ENCODE results near the gene TBPL2.
"Not testable (repeated sequence)": the region's sequence is repeated elsewhere in the genome, so short reads cannot be mapped to it uniquely, and the experiment has no call there.

The TBPL2 gene

DNA sequence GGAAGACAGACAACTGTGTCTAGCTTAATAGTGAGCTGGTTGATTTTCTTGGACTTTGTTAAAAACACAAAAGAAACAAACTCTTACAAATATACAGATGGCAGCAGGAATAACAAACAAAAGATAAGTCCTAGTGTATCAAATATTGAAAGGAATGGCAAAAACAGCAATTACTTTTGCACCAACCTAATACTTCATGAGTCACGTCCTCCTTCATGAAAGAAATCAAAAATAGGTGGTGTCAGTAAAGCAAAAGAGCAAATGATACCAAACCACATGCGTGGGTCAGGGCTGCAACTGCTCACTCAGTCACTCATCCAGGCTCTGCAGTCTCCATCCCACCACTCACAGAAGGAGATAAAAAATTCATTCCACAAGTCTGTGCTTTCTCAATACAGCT lies 40.6 kb downstream of the TBPL2 start:
- DNase-seq = no peak

GRCh38 chr14:55399183-55399582 lies 41.2 kb downstream of the TBPL2 start:
- no peak for DNase-seq

GRCh38 chr14:55398679-55399078 lies 41.7 kb downstream of the TBPL2 start:
- DNase-seq = no peak

GRCh38 chr14:55389330-55389729 lies 51.1 kb downstream of the TBPL2 start:
- DNase-seq = no peak

GRCh38 chr14:55388160-55388559 lies 52.3 kb downstream of the TBPL2 start:
- DNase-seq = no peak

- no peak for DNase-seq
Measured at GRCh38 chr14:55387121-55387520, 53.3 kb downstream of the TBPL2 start.

DNA sequence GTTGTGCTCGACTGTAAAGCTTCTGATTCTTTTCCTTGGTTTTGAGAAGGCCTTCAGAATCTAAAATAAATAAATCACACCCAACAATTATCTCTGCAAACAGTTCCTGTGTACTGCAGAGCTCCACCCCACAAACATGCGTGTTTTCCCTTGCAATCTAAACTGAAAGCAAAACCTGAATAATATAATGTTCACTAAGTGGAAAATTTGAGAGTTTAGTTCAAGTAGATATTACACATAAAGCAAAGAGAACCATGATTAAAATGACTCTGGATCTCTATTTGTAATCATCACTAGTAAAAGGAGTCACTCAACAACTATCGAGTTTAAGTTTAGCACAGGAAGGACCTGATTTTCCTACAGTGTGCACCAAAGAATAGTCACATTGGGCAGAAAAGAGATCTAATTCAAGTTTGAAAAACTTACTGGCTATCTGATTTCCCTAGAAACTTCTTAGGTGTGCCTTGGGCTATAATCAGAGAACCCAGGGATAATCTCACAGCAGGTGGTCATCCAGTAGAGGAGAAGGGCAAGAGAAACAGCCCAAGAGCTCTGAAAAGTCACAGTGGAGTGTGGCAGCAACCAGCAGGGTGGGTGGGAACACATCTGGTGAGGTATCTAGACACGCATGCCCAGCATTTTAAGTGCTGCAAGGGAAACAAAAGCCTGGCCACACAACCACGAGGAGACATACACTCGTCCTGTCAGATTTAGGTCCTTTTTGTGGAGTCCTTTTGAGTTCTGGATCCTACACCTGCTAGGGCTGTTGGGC lies 54.2 kb downstream of the TBPL2 start:
- DNase-seq = no peak

GRCh38 chr14:55384536-55384935 lies 55.9 kb downstream of the TBPL2 start:
- DNase-seq = no peak

GRCh38 chr14:55383541-55384140 lies 56.8 kb downstream of the TBPL2 start:
- DNase-seq = no peak

DNA sequence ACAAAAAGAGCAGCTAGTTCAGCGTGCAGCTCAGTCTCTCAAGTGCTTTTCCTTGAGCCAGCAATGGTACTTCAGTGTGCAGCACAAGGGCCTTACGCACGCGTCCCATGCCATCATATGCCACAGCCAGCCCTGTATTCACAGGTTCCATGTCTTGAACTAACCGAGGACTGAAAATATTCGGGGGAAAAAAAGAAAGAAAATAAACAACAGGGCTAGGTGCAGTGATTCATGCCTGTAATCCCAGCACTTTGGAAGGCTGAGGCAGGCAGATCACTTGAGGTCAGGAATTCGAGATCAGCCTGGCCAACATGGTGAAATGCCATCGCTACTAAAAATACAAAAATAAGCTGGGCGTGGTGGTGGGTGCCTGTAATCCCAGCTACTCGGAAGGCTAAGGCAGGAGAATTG lies 57.4 kb downstream of the TBPL2 start:
- DNase-seq = not testable (repeated sequence)

DNA sequence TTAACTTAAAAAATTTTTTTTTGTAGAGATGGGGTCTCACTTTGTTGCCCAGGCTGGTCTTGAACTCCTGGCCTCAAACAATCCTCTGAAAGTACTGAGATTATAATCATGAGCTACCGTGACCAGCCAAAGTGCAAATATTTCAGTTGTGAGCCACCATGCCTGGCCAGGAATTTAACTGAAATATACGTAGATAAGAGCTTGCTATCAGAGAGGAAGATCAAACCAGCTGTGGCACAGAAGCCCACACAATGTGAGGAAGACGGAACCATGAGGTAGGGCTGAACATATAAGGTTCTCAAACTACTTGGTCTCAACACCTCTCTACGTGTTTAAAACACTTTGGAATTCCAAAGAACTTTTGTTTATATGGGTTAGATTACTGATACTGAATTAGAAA lies 57.9 kb downstream of the TBPL2 start:
- no peak for DNase-seq

GRCh38 chr14:55381561-55381960 lies 58.9 kb downstream of the TBPL2 start:
- no peak for DNase-seq

- no peak for DNase-seq
Measured at GRCh38 chr14:55381040-55381439, 59.4 kb downstream of the TBPL2 start.

DNA sequence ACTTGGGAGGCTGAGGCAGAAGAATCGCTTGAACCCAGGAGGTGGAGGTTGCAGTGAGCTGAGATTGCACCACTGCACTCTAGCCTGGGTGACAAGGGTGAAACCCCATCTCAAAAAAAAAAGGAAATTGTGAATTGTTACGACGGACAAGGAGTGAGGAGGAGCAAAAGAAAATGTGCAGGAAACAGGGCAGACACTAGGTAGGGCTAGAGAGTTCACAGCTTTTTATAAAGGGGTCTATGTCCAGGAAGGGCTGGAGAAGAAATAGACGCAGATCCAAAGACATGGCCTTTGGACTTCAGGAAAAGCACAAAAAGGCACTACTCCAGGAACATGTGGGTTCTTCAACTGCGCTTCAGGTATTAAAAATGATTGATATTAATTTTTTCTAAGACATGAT lies 63.2 kb downstream of the TBPL2 start:
- no peak for DNase-seq

DNA sequence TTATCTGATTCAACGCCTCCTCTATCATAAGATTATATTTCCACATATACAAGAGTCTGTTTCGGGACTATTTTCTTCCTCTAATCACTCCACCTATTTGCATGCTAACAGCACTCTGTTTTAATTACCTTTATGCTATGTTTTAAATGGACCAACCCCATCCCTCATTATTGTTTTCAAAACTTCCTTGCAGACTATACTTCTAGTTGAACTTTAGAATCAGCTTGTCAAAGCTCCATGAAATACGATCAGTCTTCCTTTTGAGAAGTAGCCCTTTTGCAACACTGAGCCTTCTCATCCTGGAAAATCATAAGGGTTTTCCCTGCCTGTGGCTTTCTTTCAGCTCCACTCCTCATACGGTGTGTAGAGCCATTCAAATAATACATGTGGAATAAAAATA lies 65.6 kb downstream of the TBPL2 start:
- no peak for DNase-seq

GRCh38 chr14:55373784-55374705 lies 66.4 kb downstream of the TBPL2 start:
- DNase-seq = no peak

DNA sequence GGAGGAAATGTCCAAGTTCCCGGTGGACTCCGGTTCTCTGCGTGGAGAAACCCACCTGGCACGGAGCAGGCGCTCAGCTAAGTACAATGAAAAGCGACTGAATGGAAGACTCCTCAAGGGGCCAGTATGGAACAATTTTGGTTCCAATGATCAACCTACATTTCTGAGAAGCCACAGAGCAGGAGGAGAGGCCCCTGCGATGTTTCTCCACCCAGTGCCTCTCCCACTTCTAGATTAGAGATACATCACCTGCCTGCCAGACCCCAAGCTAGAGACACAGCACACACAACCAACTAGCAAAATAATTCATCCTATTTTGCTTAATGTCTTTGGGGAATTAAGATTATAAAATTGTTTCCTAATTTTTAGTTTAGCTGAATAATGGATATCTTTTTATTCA lies 67.6 kb downstream of the TBPL2 start:
- DNase-seq = no peak

GRCh38 chr14:55372423-55372822 lies 68.0 kb downstream of the TBPL2 start:
- no peak for DNase-seq

- DNase-seq = no peak
Measured at GRCh38 chr14:55370883-55371455, 69.4 kb downstream of the TBPL2 start.

GRCh38 chr14:55366271-55366670 lies 74.1 kb downstream of the TBPL2 start:
- DNase-seq = no peak
